HL-60 (cell line): Measurements from ENCODE around the gene PDSS2.
A peak's percentile ranks its signal among the peaks of the same experiment; 100 is the strongest.

Experiments
- DNase-seq, 2 experiments: peaks; one replicate each; pipeline ENCODE4 v3.0.0-alpha.2; 2010 to 2020; ENCODE audit warnings: low read depth in 1 of 2, low spot score in 1 of 2
- H3K27ac ChIP-seq: fragments of 250-450 bp; sonication (Bioruptor Pico); replicated peaks from 2 replicates; pipeline ENCODE4 v1.5.1; 2020; ENCODE audit warnings: mild to moderate bottlenecking, moderate library complexity
- H3K27me3 ChIP-seq: fragments of 250-450 bp; sonication (Bioruptor Pico); 2 replicates; pipeline ENCODE4 v1.5.1; 2021; ENCODE audit warnings: mild to moderate bottlenecking, moderate library complexity; ENCODE audit not compliant: insufficient read depth, poor library complexity, severe bottlenecking
- H3K4me3 ChIP-seq: replicated peaks from 2 replicates; pipeline ENCODE4 v1.5.1; 2011; ENCODE audit warnings: mild to moderate bottlenecking, control low read depth, low read length; ENCODE audit not compliant: insufficient read depth
- GABPA ChIP-seq: IDR thresholded peaks from 2 replicates; pipeline ENCODE4 v1.6.1; 2012; ENCODE audit warnings: low read depth
- POLR2AphosphoS5 ChIP-seq: IDR thresholded peaks from 2 replicates; pipeline ENCODE4 v1.6.1; 2012; ENCODE audit warnings: low read depth
- REST ChIP-seq: IDR thresholded peaks from 2 replicates; pipeline ENCODE4 v1.6.1; 2012; ENCODE audit warnings: low read depth; ENCODE audit not compliant: insufficient replicate concordance
- SPI1 ChIP-seq: IDR thresholded peaks from 2 replicates; pipeline ENCODE4 v1.6.1; 2012; ENCODE audit warnings: low read depth, mild to moderate bottlenecking, borderline replicate concordance
- long read RNA-seq: library from polyadenylated mRNA; unstranded; transcript quantifications from one replicate; pipeline ENCODE4 v2.0.0, GENCODE V29; 2020
- TF ChIP-seq, protein P1 (sequence below): IDR thresholded peaks from one replicate; pipeline ENCODE4 v1.5.1; 2011; ENCODE audit warnings: low read length, control low read depth, inconsistent platforms; ENCODE audit not compliant: insufficient read depth

PDSS2 gene, protein sequence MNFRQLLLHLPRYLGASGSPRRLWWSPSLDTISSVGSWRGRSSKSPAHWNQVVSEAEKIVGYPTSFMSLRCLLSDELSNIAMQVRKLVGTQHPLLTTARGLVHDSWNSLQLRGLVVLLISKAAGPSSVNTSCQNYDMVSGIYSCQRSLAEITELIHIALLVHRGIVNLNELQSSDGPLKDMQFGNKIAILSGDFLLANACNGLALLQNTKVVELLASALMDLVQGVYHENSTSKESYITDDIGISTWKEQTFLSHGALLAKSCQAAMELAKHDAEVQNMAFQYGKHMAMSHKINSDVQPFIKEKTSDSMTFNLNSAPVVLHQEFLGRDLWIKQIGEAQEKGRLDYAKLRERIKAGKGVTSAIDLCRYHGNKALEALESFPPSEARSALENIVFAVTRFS
- long read RNA-seq, transcript PDSS2-202 (8 exons, 3,540 nt), result major isoform, 78 of 141 reads
- long read RNA-seq, transcript PDSS2-201 (4 exons, 1,236 nt), result minor isoform, 8 of 141 reads
- long read RNA-seq, partial matches to known transcripts, result 4 of 141 reads
- long read RNA-seq, other reads (novel, unspliced or antisense), result 51 of 141 reads

DNA sequence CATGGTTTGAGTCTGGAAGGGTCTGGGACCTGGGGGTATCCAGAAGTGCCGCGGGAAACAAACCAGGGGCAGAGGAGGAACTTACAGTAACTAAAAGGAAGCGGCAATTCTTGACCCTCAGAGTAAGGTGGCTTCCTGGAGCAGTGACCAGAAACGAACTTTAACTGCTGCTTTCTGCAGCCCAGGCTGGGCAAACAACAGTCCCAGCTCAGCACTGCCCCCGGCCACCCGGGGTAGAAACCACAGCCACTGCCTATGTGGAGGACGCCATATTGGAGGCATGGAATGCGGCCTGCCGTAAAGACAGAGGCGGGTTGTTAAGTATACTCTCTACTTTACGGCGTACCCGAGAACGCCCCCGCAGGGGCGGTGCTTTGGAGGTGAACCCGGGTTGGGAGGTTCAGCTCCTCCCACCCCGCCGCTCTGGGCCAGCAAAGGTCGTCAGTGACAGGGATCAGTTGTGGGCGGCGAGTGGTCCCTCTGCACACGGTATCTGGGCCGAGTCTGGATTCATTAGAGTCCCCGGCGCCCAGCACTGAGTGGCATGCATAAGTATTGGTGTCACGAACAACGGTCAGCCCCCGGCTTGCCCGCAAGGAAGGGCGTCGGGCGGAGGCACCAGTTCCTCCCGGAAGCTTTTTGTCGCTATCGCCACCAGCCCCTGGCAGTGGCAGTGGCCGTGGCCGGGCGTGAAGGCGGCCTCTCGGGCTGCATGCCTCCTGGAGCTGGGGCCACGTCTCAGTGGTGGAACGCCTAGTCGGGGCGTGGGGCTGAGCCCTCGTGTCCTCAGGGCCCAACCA is at the start of gene PDSS2:
Gene PDSS2 (minus strand): TSS at position 282 of the 800 bp plus-strand sequence. CDS start 279 bp downstream, at position 3.
- peak; percentile 48; the same call in 1 of the 2 replicates for TF ChIP-seq GABPA
- TF ChIP-seq POLR2AphosphoS5, result peak; percentile 90
- peak; percentile 59 for TF ChIP-seq REST
- TF ChIP-seq, protein P1, sequence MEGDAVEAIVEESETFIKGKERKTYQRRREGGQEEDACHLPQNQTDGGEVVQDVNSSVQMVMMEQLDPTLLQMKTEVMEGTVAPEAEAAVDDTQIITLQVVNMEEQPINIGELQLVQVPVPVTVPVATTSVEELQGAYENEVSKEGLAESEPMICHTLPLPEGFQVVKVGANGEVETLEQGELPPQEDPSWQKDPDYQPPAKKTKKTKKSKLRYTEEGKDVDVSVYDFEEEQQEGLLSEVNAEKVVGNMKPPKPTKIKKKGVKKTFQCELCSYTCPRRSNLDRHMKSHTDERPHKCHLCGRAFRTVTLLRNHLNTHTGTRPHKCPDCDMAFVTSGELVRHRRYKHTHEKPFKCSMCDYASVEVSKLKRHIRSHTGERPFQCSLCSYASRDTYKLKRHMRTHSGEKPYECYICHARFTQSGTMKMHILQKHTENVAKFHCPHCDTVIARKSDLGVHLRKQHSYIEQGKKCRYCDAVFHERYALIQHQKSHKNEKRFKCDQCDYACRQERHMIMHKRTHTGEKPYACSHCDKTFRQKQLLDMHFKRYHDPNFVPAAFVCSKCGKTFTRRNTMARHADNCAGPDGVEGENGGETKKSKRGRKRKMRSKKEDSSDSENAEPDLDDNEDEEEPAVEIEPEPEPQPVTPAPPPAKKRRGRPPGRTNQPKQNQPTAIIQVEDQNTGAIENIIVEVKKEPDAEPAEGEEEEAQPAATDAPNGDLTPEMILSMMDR, result peak; percentile 36
- TF ChIP-seq SPI1, result peak; percentile 61; the same call in 1 of the 2 replicates
- H3K27ac ChIP-seq, result peak within 1 kb of the TSS; percentile 93
- DNase-seq, result peak; percentile 92 to 99
- peak within 1 kb of the TSS; percentile 97 for H3K4me3 ChIP-seq
- no peaks in the 10 kb centered on the region for H3K27me3 ChIP-seq

- H3K27me3 ChIP-seq, result no peaks in the 10 kb centered on the region
- no peak for TF ChIP-seq REST
- no peak for TF ChIP-seq GABPA
- no peak for TF ChIP-seq SPI1
- no peak for TF ChIP-seq POLR2AphosphoS5
- TF ChIP-seq, protein P1, result no peak
These were observed 46.8 kb upstream of the PDSS2 start for GRCh38 chr6:107506145-107506544.

DNA sequence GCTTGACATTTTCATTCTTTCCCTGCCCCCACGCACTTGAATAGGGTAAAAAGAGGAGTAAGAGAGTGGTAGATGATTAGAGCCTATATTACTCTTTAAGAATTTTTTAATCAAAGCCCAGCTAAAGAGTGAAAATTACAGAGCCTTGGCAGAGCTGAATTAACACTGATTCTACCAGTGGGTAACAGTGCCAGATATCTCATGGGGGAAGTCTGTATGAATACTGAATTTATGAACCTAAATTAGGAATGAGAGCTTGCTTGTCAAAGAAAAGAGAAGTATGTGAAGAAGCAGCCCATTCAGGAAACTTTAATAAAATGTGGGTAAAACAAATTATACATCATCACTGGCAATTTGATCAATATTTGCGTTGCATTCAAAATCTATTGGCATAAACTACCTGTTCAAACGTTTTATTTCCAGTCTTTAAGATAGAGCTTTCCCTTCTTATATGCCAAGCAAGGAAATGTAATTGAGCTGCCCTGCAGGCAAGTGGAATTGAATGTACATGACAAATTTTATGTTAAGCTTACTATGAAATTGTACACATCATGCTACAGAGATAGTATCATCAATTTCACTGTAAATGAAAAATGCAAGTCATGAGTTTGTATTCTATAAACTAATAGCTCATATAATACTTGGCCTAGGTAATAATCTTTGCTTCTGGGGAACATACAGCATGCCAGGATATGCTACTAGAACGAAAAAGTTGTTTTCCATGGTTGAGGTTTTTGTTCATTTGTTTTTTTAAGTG is 45.1 kb upstream of the PDSS2 start:
- TF ChIP-seq GABPA (no peak), SPI1 (no peak), POLR2AphosphoS5 (no peak), REST (no peak)
- TF ChIP-seq, protein P1, result no peak
- H3K4me3 ChIP-seq, result no peak overlapping the region
- H3K27ac ChIP-seq, result no peak overlapping the region
- H3K27me3 ChIP-seq, result peaks cover 2% of the 10 kb centered on the region
- DNase-seq, result no peak

More at GRCh38 chr6:107506145-107506544, 46.8 kb upstream of the PDSS2 start:
- no peak overlapping the region for H3K27ac ChIP-seq
- DNase-seq, result no peak
- H3K4me3 ChIP-seq, result no peak overlapping the region
